Amniotic stem cell (primary cell): ENCODE results near the gene ACHE.

Experiments used
- DNase-seq: peaks from one replicate; lab custom pipeline; 2025; lab: John Stamatoyannopoulos, UW

ACHE gene

GRCh38 chr7:100884736-100885439 lies 10.8 kb downstream of the ACHE start:
- DNase-seq: no peak

DNA sequence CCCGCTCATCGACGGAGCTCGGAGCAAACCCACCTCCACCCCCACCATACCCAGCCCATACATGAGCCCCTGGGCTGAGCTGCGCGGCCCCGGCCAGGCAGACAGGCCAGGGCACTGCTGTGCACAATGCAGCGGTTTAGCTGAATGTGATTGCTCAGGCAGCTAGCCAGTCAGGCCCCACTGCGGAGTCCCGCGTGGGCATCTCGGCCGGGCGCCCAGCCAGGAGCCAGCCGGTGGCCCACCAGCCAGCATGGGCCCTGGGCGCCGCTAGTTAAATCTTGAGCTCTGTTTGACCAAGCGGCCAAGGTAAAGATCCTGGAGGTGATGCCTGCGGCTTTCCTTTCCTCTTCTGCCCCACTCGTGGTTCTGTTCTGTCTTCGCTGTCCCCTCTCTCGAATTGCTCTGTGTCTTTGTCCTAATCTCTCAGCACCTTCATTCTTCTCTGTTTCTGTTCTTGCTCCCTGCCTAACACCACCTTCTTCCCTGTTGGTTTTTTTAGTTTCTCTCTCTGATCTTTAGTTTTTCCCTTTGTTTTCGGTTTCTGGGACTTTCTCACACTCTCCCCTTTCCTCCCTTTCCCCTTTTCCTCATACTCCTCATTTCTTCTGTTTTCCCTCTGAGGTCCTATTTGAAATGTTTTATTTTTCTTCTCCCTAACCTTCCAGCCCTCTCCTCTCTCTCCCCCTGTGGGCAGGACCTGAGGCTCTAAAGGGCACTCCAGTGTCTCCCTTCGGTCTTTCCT lies 12.7 kb downstream of the ACHE start:
- DNase-seq: no peak

DNA sequence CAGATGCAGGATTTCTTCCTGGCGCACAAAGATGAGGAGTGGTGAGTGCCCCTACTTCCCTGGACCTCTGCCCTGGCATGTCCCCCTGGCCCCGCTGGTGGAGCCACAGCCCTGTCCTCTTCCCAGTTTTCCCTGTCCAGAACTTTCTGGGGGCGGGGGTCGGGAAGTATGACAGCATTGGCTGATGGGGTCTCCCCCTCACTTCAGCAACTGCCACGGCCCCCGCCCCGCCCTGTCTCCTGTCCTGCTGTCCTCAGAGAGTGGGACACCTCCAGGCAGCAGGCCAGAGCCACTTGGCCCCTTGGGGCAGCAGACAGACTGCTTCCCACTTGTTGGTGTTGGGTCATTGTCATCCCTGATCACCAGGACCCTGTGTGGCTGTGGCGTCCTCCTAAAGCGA lies 13.5 kb downstream of the ACHE start:
- DNase-seq: no peak

DNA sequence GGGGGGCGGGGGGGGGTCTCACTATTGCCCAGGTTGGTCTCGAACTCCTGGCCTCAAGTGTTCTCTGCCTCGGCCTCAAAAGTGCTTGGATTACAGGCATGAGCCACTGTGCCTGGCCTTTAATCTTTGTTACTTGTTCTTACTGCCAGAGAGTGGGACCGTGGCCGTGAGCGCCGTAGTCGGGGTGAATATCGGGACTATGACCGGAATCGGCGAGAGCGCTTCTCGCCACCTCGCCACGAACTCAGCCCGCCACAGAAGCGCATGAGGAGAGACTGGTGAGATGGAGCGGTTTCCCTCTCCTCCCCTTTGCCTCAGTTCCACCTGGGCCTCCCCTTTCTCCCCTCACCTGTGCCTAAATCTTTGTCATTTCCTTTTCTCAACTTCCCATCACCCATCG lies 14.6 kb downstream of the ACHE start:
- no peak for DNase-seq

- DNase-seq: no peak
These were observed 15.0 kb downstream of the ACHE start for GRCh38 chr7:100880645-100881044.

GRCh38 chr7:100879685-100880261 lies 15.9 kb downstream of the ACHE start:
- no peak for DNase-seq

- no peak for DNase-seq
These were observed 17.0 kb downstream of the ACHE start for GRCh38 chr7:100878685-100879084.

DNA sequence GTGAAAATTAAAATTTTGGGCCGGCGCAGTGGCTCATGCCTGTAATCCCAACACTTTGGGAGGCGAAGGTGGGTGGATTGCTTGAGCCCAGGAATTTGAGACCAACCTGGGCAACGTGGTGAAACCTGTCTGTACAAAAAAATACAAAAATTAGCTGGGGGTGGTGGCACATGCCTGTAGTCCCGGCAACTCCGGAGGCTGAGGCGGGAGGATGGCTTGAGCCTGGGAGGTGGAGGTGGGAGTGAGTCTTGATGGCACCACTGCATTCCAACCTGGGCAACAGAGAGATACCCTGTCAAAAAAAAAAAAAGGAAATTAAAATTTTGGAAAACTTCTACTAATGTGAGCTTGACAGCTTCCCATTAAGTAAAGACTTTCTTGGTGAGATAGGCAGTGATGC lies 17.7 kb downstream of the ACHE start:
- no peak for DNase-seq

GRCh38 chr7:100875356-100875751 lies 20.3 kb downstream of the ACHE start:
- DNase-seq: no peak

DNA sequence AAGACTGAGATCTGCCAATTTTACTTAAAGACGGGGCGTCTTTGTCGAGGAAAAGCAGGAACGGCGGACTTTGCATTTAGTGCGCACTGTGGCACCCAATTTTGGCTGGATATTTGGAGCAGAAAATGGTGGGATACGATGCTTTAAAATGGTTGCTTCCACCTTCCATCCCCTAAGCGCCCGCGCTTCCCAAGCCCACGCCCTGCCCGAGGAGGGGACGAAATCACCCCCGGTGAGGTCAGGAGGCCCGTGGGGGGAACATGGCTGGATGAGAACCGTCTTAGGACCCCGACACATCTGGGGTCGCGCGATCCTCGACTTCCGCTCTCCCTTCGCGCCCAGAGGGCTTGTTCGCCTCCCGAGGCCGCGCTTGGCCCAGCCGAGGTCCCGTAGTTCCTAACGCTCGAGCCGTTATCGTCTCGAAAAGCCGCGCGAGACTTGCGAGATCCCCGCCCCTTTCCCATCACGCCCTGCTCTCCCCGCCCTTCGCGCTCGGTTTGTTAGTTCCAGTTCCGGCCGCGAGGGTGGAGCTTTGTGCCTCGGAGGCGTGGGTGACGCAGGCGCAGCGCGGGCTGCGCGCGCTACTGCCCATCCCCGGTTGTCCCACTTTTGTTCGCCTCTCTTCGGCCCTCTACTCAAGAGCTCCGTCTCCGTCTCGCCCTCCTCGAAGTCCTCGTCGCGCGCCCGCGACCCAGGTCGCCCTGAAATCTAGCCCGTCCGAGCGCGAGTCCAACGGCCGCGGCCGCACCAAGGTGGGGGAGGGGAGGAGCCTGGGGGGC lies 20.9 kb downstream of the ACHE start, which contains the start of gene SRRT:
Gene SRRT (plus strand): TSS at position 527 of the 779 bp plus-strand sequence. CDS start 488 bp downstream, outside the sequence.
- peak; percentile 95 for DNase-seq

DNA sequence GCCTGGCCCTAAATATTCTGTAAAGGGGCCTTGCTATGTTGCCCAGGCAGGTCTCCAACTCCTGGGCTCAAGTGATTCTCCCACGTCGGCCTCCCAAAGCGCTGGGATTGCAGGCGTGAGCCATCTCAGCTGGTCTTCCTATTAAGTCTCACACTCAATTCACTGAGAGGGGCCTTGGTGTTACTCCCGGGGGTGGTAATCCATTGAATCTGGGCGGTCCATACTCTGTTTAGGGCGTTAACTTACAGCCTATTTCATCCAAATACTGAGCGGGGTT lies 21.4 kb downstream of the ACHE start:
- DNase-seq: no peak

DNA sequence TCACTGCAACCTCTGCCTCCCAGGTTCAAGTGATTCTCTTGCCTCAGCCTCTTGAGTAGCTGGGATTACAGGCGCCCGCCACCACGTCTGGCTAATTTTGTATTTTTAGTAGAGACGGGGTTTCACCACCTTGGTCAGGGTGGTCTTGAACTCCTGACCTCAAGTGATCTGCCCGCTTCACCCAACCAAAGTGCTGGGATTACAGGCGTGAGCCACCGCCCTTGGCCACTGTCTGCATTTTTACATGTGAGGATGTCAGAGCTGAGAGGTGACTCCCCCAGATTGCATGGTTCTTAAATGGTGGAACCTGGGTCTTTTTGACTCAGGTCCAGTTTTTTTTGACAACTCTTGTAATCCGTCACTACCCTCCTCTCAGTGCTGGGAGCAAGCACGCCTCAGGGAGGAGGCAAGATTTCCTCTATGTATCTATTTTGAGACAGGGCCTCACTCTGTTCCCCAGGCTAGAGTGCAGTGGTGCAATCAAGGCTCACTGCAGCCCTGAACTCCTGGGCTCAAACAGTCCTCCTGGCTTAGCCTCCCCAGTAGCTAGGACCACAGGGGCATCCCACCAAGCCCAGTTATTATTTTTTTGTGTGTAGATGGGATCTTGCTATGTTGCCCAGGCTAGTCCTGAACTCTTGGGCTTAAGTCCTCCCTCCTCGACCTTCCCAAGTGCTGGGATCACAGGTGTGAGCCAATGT lies 21.9 kb downstream of the ACHE start:
- no peak for DNase-seq

DNA sequence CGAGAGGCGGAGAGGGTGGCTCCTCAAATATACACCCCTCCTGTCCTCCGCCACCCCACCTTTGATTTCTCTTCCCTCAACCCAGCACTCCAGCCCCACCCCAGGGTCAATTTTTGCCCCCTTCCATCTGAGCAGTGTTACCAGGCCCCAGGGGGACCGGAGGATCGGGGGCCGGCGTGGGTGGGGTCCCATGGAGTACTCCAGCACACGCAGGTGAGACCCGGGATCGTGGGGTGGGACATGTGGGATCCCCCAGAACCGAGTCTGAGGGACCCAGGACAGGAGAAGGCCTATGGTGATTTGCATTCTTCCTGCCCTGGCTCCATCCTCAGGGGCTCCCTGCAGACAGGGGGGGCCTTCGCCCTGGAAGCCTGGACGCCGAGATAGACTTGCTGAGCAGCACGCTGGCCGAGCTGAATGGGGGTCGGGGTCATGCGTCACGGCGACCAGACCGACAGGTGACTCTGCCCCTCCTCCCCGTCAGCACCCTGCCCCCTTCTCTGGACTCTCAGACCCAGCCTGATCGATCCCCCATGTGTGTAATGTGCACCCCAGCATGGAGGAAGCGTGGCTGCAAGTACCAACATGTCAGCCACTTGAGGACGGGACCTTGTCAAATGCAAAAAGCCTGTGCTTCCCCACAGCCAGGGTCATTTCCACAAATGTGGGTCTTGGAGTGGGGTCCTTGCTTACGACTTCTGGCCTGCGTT lies 27.8 kb downstream of the ACHE start:
- DNase-seq: no peak

DNA sequence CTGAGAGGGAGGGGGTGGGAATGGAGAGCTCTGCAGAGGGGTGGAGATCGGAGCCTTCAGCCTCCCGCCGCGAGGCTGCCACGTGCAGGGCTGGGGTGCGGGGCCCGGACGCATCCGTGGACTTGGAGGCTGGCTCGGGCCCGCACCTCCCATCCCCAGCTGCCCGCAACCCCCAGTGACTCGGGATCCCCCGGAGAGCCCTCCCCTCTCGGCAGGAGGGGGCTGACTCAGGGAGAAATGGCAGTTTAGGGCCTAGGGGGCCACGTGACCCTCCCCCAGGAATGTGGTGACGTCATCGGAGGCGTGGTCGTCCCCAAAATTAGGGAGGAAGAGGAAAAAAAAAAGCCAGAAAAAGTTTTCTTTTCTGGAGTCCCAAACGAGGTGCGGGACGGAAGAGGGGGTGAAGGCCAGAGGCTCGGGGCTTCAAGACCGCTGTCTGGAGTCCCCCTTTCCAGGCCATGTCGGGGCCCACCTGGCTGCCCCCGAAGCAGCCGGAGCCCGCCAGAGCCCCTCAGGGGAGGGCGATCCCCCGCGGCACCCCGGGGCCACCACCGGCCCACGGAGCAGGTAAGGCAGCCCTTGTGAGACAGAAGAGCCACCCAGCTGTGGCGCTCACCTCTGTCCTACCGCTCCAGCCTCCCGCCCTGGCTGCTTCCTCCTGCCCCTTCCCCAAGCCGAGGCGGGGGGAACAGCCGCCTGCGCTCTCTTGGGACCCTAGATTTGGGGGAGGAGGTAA lies 28.5 kb downstream of the ACHE start, which contains the start of gene TRIP6:
Gene TRIP6 (plus strand): TSS at position 348 of the 736 bp plus-strand sequence. CDS start 111 bp downstream, at position 459.
- DNase-seq: peak; percentile 86

GRCh38 chr7:100866729-100867039 lies 29.0 kb downstream of the ACHE start:
- no peak for DNase-seq

DNA sequence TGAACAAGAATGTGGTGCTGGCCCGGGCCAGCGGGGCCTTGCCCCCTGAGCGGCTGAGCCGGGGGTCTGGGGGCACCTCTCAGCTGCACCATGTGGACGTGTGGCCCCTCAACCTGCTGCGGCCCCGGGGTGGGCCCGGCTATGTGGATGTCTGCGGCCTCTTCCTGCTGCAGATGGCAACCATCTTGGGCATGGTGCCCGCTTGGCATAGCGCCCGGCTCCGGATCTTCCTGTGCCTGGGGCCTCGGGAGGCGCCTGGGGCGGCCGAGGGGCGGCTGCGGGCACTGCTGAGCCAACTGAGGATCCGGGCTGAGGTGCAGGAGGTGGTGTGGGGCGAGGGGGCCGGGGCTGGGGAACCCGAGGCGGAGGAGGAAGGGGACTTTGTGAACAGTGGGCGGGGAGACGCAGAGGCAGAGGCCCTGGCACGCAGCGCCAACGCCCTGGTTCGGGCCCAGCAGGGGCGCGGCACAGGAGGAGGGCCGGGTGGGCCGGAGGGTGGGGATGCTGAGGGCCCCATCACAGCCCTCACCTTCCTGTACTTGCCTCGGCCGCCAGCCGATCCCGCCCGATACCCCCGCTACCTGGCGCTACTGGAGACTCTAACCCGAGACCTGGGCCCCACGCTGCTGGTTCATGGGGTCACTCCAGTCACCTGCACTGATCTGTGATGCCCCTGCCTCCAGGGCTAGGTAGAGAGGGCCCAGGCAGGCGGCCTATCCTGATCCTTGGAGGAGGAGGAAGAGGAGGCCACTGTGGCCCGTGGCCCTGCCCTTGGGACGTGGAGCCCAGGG lies 29.6 kb downstream of the ACHE start:
- no peak for DNase-seq

DNA sequence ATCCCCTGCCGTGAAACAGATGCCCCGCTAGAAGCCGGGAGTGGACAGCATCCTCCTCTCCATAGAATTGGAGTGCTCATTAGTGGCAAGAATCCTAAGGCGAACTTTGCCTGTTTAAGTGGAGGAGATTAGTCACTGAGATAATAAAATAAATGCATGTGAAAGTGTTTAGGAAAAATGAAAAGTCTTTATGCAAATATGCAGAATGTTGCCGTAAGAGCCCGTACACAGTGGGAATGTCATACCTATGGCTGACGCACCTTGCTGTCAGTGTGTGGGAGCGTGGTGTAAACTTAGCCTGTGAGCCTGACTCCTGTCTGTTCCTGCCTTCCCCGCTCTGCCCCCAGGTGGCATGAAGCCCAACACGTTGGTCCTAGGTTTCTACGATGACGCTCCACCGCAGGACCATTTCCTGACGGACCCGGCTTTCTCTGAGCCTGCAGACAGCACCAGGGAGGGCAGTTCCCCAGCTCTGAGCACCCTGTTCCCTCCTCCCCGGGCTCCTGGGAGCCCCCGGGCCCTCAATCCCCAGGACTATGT lies 30.2 kb downstream of the ACHE start:
- DNase-seq: no peak

DNA sequence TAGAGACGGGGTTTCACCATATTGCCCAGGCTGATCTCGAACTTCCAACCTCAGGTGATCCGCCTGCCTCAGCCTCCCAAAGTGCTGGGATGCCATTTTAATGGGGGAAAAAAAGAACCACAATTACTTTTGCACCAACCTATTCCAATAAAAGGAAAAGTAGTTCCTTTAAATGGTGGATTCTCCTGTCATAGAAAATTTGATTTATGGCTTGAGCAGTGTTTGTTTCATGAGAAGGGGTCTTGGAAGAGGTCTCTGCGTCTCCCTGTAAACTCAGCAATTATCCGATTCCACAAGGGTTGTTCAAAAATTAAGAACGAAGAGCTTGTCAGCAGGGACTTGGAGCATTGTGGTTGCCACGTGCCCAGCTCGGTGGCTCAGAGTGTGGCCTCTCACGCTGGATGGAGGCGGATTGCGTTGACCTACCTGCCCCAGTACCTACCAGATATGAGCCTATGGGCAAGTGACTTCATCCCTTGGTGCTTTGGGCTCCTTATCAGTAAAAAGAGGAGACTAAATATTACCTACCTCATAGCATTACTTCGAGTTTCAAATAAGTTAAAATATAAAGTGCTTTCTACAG lies 31.3 kb downstream of the ACHE start:
- DNase-seq: no peak

- no peak for DNase-seq
These were observed 32.2 kb downstream of the ACHE start for GRCh38 chr7:100863406-100863950.
